Large intestine (tissue), 3 donors: ENCODE measurements around the gene TRPC3. TPM values are rescaled to one million over a fixed set of nuclear protein-coding genes. Genes with fewer than 3 reads are reported as not detected.

Experiments
- DNase-seq, 2 donors: peaks; one replicate each; pipeline versions ENCODE4 v3.0.0 to v3.0.0-alpha.2; 2013
- H3K27ac ChIP-seq: one replicate; pipeline ENCODE4 v1.5.1; 2013; ENCODE audit warnings: low read length
- H3K27me3 ChIP-seq: 2 replicates; pipeline ENCODE4 v1.6.1; 2013; ENCODE audit warnings: low read length; ENCODE audit not compliant: control insufficient read depth, insufficient read depth
- H3K36me3 ChIP-seq: 2 replicates; pipeline ENCODE4 v1.6.1; 2013; ENCODE audit warnings: low read length; ENCODE audit not compliant: control insufficient read depth, insufficient read depth
- H3K4me1 ChIP-seq: one replicate; pipeline ENCODE4 v1.6.1; 2013; ENCODE audit warnings: low read length; ENCODE audit not compliant: control insufficient read depth, insufficient read depth
- H3K4me3 ChIP-seq: one replicate; pipeline ENCODE4 v1.5.1; 2013; ENCODE audit warnings: low read length
- H3K9me3 ChIP-seq: one replicate; pipeline ENCODE4 v1.6.1; 2013; ENCODE audit warnings: mild to moderate bottlenecking, low read depth, low read length, moderate library complexity; ENCODE audit not compliant: control insufficient read depth
- WGBS: methylation state at CpG from one replicate; pipeline ENCODE4 v1.1.5; 2013; ENCODE audit warnings: low lambda C conversion rate; ENCODE audit not compliant: insufficient coverage; 5-methylcytosine and 5-hydroxymethylcytosine counted together
- polyA plus RNA-seq: library from polyadenylated mRNA; unstranded; fragments of 120-200 nt; gene quantifications from one replicate; pipeline ENCODE4 v1.2.1, GENCODE V29; 2013

The TRPC3 gene
- polyA plus RNA-seq, 1 donor = 0.64 TPM

GRCh38 chr4:121977251-121978171 is 25.7 kb upstream of the TRPC3 start:
- no peaks in the 10 kb centered on the region for H3K9me3 ChIP-seq
- H3K4me3 ChIP-seq = no peak overlapping the region
- peak in 1 of 2 donors; percentile 6 for DNase-seq
- no peaks in the 10 kb centered on the region for H3K27me3 ChIP-seq
- no peaks in the 10 kb centered on the region for H3K36me3 ChIP-seq
- no CpG with 5 or more reads among the region's 9 CpGs for WGBS
- no peaks in the 10 kb centered on the region for H3K4me1 ChIP-seq
- H3K27ac ChIP-seq = no peak overlapping the region

DNA sequence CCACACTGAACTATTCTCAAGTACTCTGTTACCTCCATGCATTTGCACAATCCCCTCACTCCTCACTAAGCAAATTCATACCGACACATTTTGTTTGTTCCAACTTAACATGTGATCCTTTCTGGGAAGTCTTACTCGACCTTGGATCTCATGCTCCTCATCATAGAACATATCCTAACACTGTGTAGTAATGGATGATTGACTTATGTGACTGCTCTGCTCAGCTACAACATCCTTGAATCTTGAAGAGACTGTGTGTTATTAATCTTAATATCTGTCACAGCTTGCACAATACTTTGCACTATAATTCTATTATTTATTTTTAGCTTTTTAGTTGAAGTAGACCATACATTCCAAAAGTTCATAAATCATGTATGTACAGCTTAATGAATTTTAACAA is 23.9 kb upstream of the TRPC3 start:
- no peaks in the 10 kb centered on the region for H3K4me1 ChIP-seq
- no peaks in the 10 kb centered on the region for H3K9me3 ChIP-seq
- DNase-seq = no peak
- no peak overlapping the region for H3K4me3 ChIP-seq
- H3K27me3 ChIP-seq = no peaks in the 10 kb centered on the region
- WGBS = 20% methylated on average over 1 of the region's 2 CpGs
- H3K36me3 ChIP-seq = no peaks in the 10 kb centered on the region
- no peak overlapping the region for H3K27ac ChIP-seq

DNA sequence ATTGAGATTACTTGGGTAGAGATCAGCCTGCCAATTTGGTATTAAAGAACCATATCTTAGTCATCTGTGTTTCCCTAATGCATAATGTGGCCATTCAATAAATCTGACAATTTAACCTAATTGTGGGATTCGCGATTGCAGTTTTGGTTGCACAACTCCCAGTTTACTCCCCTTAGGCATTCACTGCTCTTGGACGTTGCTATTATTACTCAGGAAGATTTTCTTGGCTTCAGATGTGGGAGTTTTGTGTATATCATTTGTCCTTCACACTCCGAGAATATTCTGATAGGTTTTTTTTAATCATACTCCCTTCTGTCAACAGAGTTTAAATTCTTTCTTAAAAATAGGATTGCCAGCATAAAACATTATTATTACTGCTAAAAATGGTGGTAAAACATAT is 22.0 kb upstream of the TRPC3 start:
- Histone ChIP-seq H3K4me1 (no peaks in the 10 kb centered on the region), H3K36me3 (no peaks in the 10 kb centered on the region), H3K9me3 (no peaks in the 10 kb centered on the region), H3K4me3 (no peak overlapping the region), H3K27ac (no peak overlapping the region), H3K27me3 (no peaks in the 10 kb centered on the region)
- 57% methylated on average over 1 of the region's 4 CpGs for WGBS
- no peak for DNase-seq

DNA sequence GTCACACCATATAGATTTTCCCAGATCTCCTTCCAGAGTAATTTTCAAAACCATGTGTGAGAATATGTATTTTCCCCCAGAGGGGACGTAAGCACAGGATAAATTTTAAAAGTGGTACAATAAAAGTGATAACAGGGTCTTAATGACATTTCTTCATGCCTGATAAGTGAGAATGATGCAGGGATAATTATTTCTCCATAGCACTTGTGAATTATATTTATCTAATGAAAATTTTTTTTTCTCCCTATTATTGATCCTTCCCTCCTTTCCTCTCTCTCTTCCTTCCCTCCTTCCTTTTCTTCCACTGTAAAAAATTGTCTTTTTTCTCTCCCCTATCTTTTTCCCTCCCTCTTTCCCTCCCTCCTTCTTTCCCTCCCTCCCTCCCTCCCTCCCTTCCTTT is 17.0 kb upstream of the TRPC3 start:
- Histone ChIP-seq H3K27ac (no peak overlapping the region), H3K27me3 (no peaks in the 10 kb centered on the region), H3K4me3 (no peak overlapping the region), H3K4me1 (no peaks in the 10 kb centered on the region), H3K36me3 (no peaks in the 10 kb centered on the region), H3K9me3 (no peaks in the 10 kb centered on the region)
- 100% methylated on average over 1 of the region's 1 CpG for WGBS
- no peak for DNase-seq

DNA sequence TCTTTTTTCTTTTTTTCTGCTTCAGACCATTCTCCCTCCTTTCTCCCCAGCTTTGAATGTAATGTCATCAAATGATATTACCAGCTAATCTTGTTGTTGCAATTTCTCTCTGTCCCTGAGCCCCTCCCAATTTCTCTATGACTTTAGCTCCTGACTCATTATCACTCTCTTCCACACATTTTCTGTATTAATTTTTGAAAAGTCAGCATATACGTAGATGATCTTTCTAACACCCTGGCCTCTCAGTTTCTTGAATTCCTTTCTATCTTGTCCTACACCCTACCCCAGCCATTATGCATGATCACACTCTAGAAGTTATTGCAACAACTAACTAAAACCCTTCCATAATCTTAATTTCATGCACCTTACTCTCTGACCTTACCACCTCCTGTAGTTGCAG is 13.1 kb upstream of the TRPC3 start:
- H3K27ac ChIP-seq = no peak overlapping the region
- H3K4me3 ChIP-seq = no peak overlapping the region
- no peaks in the 10 kb centered on the region for H3K36me3 ChIP-seq
- H3K4me1 ChIP-seq = no peaks in the 10 kb centered on the region
- no peak for DNase-seq
- WGBS = 100% methylated on average over 1 of the region's 1 CpG
- H3K27me3 ChIP-seq = no peaks in the 10 kb centered on the region
- H3K9me3 ChIP-seq = no peaks in the 10 kb centered on the region

GRCh38 chr4:121960818-121961217 is 9.0 kb upstream of the TRPC3 start:
- H3K27ac ChIP-seq = no peak overlapping the region
- H3K4me3 ChIP-seq = no peak overlapping the region
- 20% methylated on average over 1 of the region's 1 CpG for WGBS
- no peaks in the 10 kb centered on the region for H3K4me1 ChIP-seq
- H3K9me3 ChIP-seq = peaks cover 5% of the 10 kb centered on the region
- H3K36me3 ChIP-seq = no peaks in the 10 kb centered on the region
- H3K27me3 ChIP-seq = no peaks in the 10 kb centered on the region
- DNase-seq = no peak

GRCh38 chr4:121958777-121959176 is 6.9 kb upstream of the TRPC3 start:
- H3K9me3 ChIP-seq = peaks cover 5% of the 10 kb centered on the region
- no peaks in the 10 kb centered on the region for H3K4me1 ChIP-seq
- no peaks in the 10 kb centered on the region for H3K36me3 ChIP-seq
- WGBS = 40% methylated on average over 1 of the region's 2 CpGs
- no peak overlapping the region for H3K27ac ChIP-seq
- H3K27me3 ChIP-seq = peaks cover 4% of the 10 kb centered on the region
- DNase-seq = no peak
- H3K4me3 ChIP-seq = no peak overlapping the region

DNA sequence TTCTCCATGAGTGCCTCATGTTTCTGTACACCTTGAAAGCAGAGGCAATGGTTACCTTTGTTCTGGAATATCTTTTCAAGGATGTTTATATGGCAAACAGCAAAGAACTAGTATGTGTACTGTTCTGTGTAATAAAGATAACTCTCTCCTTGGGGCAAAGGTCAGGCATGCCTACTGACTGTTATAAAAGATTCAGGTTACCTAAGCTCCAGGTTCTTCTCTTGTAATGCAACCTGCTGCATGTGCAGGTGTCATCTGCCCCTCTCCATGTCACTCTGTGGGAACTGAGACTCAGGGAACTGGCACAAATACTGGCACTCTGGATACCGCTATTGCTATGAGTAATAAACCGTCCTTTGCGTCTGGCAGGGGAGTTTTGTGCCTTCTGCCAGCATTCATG is 5.4 kb upstream of the TRPC3 start:
- DNase-seq = peak in 1 of 2 donors; percentile 32
- H3K4me1 ChIP-seq = no peaks in the 10 kb centered on the region
- H3K4me3 ChIP-seq = no peak overlapping the region
- H3K9me3 ChIP-seq = peaks cover 5% of the 10 kb centered on the region
- no peak overlapping the region for H3K27ac ChIP-seq
- no peaks in the 10 kb centered on the region for H3K36me3 ChIP-seq
- peaks cover 16% of the 10 kb centered on the region for H3K27me3 ChIP-seq
- WGBS = no CpG with 5 or more reads among the region's 3 CpGs

- H3K4me1 ChIP-seq = peaks cover 9% of the 10 kb centered on the region
- H3K9me3 ChIP-seq = peaks cover 5% of the 10 kb centered on the region
- DNase-seq = no peak
- no peak overlapping the region for H3K27ac ChIP-seq
- no peak overlapping the region for H3K4me3 ChIP-seq
- H3K27me3 ChIP-seq = peaks cover 47% of the 10 kb centered on the region
- no peaks in the 10 kb centered on the region for H3K36me3 ChIP-seq
Measured at GRCh38 chr4:121953860-121954259, 2.0 kb upstream of the TRPC3 start.

GRCh38 chr4:121952290-121952689 is 430 bp upstream of the TRPC3 start:
- Histone ChIP-seq H3K9me3 (no peaks in the 10 kb centered on the region), H3K27me3 (peaks cover 51% of the 10 kb centered on the region), H3K36me3 (no peaks in the 10 kb centered on the region), H3K4me1 (peaks cover 9% of the 10 kb centered on the region), H3K4me3 (peak overlapping the region; percentile 30), H3K27ac (no peak overlapping the region)
- no peak for DNase-seq
- WGBS = 57% methylated on average over 3 of the region's 7 CpGs
